ENCODE data around the gene PIN1. TPM values are rescaled to one million over a fixed set of nuclear protein-coding genes. Genes with fewer than 3 reads are reported as not detected.
"Not testable (repeated sequence)": the region's sequence is repeated elsewhere in the genome, so short reads cannot be mapped to it uniquely, and the experiment has no call there.

Gene PIN1
- total RNA-seq, 4 donors from 2014 or later, result 137 to 160 (median 153) TPM

DNA sequence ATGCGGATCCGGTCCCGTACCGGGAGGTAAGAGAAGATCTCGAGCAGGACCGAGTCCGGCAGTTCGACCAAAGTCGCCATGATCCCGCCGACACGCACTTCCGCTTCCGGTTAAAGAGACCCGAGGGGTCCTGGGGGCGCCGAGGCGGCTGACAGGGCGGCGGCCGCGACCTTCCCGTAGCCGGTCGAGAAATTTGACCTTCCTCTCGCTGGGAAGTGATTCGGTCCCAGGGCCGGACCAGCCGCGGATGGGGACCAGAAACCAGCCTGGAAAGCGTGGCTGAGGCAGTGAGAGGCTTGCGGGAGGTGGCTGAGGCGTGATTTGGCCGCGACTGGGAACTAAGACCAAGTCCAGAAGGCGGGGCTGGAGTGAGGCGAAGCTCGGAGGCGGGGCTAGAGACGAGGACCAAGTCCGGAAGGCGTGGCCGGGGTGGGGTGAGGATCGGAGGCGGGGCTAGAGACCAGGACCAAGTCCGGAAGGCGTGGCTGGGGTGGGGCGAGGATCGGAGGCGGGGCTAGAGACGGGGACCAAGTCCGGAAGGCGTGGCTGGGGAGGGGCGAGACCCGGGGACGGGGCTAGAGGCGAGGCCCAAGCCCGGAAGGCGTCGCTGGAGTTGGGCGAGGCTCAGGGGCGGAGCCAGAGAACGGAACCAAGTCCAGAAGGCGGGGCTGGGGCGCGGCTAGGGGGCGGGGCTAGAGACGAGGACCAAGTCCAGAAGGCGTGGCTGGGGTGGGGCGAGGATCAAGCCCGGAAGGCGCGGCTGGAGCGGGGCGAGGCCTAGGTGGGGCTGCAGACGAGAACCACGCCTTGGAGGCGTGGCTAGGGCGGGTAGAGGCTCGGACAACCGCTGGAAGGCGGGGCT is 16.2 kb upstream of the PIN1 start, which contains the start of gene FBXL12:
Gene FBXL12, minus strand, starts transcription at position 346 of the 862 bp plus-strand sequence. Its CDS starts 266 bp downstream, at position 80.
- 0 to 1% methylated on average over 16 to 29 of the region's 82 CpGs for WGBS, 2 donors (ENCODE audit: low coverage in 1 of 2)
- H3K9me3 ChIP-seq, result no peaks in the 10 kb centered on the region
- peak within 1 kb of the TSS; percentile 82 to 98 (median 94) for H3K27ac ChIP-seq
- H3K36me3 ChIP-seq, result peaks cover 0 to 19% of the 10 kb centered on the region in 2 donors
- peaks cover 0 to 41% (median 15%) of the 10 kb centered on the region in 3 donors for H3K4me1 ChIP-seq
- no peaks in the 10 kb centered on the region for H3K27me3 ChIP-seq
- ATAC-seq, result peak; percentile 94
- no peak for TF ChIP-seq EP300 (IDR thresholded peaks at IDR 0.05)
- TF ChIP-seq POLR2A (IDR thresholded peaks at IDR 0.05), result peak; percentile 68 to 70
- peak; percentile 84 for TF ChIP-seq POLR2AphosphoS5 (IDR thresholded peaks at IDR 0.05)
- peak within 1 kb of the TSS; percentile 69 to 76 for H3K4me3 ChIP-seq

DNA sequence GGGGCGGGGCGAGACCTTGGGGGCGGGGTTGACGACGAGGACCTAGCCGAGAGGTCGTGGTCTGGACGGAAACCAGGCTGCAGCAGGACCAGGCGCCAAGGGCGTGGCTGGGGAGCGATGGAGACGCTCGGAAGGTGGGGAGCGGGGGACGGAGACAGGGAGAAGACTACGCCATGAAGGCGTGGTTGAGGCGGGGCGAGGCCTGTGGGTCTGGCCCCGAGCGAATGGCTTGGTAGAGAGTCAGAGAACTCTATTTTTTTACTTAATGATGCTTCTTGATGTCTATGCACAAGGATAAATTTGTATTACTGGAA is 15.6 kb upstream of the PIN1 start:
- peaks cover 0 to 41% (median 15%) of the 10 kb centered on the region in 3 donors for H3K4me1 ChIP-seq
- no peak for ATAC-seq

DNA sequence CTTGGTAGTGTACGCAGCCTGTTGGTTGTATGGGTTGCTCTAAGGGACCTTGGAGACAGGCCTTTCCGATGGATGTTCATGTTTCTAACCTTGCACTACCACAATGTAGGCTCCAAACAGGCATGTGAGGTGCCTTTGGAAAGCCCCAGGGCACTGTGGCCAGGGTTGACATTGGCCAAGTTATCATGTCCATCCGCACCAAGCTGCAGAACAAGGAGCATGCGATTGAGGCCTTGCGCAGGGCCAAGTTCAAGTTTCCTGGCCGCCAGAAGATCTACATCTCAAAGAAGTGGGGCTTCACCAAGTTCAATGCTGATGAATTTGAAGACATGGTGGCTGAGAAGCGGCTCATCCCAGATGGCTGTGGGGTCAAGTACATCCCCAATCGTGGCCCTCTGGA is 15.1 kb upstream of the PIN1 start:
- not testable (repeated sequence) for ATAC-seq, H3K4me3 ChIP-seq, H3K9me3 ChIP-seq, H3K27me3 ChIP-seq
- WGBS, 2 donors (ENCODE audit: low coverage in 1 of 2), result 83% methylated on average over 1 of the region's 8 CpGs; no CpG with 5 or more reads in 1 of the 2 donors
- Histone ChIP-seq H3K4me1 (peaks cover 0 to 41% (median 15%) of the 10 kb centered on the region in 3 donors), H3K27ac (peak overlapping the region; percentile 21 to 98 (median 94)), H3K36me3 (peaks cover 0 to 19% of the 10 kb centered on the region in 2 donors)

More for the DNA sequence above, 15.6 kb upstream of the PIN1 start:
- no peaks in the 10 kb centered on the region for H3K9me3 ChIP-seq
- TF ChIP-seq POLR2A (IDR thresholded peaks at IDR 0.05) (no peak), POLR2AphosphoS5 (IDR thresholded peaks at IDR 0.05) (no peak), CTCF (IDR thresholded peaks at IDR 0.05) (no peak), EP300 (IDR thresholded peaks at IDR 0.05) (no peak)
- H3K36me3 ChIP-seq, result peaks cover 0 to 20% of the 10 kb centered on the region in 2 donors
- WGBS, 2 donors (ENCODE audit: low coverage in 1 of 2), result 0% methylated on average over 14 of the region's 21 CpGs; no CpG with 5 or more reads in 1 of the 2 donors
- peak overlapping the region in 1 of 2 donors; percentile 76 for H3K4me3 ChIP-seq
- no peaks in the 10 kb centered on the region for H3K27me3 ChIP-seq
- H3K27ac ChIP-seq, result peak overlapping the region; percentile 21 to 98 (median 94)

DNA sequence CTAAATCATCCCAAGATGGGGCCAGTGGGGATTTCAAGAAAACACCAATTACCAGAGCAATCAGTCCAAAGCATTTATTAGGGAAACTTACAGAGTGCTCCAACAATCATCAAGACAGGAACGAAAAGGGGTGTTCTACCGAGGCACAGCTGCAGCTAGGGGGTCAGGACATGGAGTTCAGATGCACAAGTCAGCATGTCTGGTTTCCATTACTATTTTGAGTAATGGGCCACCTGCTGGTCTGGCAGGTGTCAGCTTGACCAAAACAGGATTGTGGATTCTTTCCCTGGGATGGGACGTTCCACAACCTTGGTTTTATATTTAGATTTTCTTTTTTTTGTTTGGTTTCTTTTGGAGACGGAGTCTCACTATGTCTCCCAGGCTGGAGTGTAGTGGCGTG is 11.3 kb upstream of the PIN1 start:
- peaks cover 0 to 43% (median 19%) of the 10 kb centered on the region in 3 donors for H3K4me1 ChIP-seq
- H3K9me3 ChIP-seq, result no peaks in the 10 kb centered on the region
- peaks cover 0 to 10% of the 10 kb centered on the region in 2 donors for H3K36me3 ChIP-seq
- 69% methylated on average over 5 of the region's 5 CpGs; no CpG with 5 or more reads in 1 of the 2 donors for WGBS, 2 donors (ENCODE audit: low coverage in 1 of 2)
- ATAC-seq, result no peak
- H3K27ac ChIP-seq, result peak overlapping the region in 1 of 4 donors; percentile 52
- H3K27me3 ChIP-seq, result no peaks in the 10 kb centered on the region
- no peak overlapping the region for H3K4me3 ChIP-seq
- TF ChIP-seq POLR2AphosphoS5 (IDR thresholded peaks at IDR 0.05) (no peak), EP300 (IDR thresholded peaks at IDR 0.05) (no peak), CTCF (IDR thresholded peaks at IDR 0.05) (no peak), POLR2A (IDR thresholded peaks at IDR 0.05) (no peak)

GRCh38 chr19:9827289-9828238 is 7.6 kb upstream of the PIN1 start, which contains the start of gene UBL5:
Gene UBL5, plus strand, starts transcription at chr19:9827918. Its CDS starts 420 bp downstream, at chr19:9828338.
- Histone ChIP-seq H3K27ac (peak within 1 kb of the TSS; percentile 69 to 88 (median 86)), H3K9me3 (no peaks in the 10 kb centered on the region), H3K4me1 (peaks cover 0 to 46% (median 19%) of the 10 kb centered on the region in 3 donors), H3K36me3 (peaks cover 0 to 36% of the 10 kb centered on the region in 2 donors), H3K4me3 (peak within 1 kb of the TSS; percentile 94 to 96), H3K27me3 (no peaks in the 10 kb centered on the region)
- TF ChIP-seq EP300 (IDR thresholded peaks at IDR 0.05) (no peak), POLR2AphosphoS5 (IDR thresholded peaks at IDR 0.05) (peak; percentile 88), POLR2A (IDR thresholded peaks at IDR 0.05) (peak; percentile 62 to 75), CTCF (IDR thresholded peaks at IDR 0.05) (no peak)
- no CpG with 5 or more reads among the region's 62 CpGs for WGBS, 2 donors (ENCODE audit: low coverage in 1 of 2)
- ATAC-seq, result peak; percentile 93

Data from gastroesophageal sphincter (tissue), 4 donors.